Fibroblast of skin of right biceps (primary cell): Measurements from ENCODE around the gene TBC1D5.
"Not testable (repeated sequence)": the region's sequence is repeated elsewhere in the genome, so short reads cannot be mapped to it uniquely, and the experiment has no call there.

ENCODE experiments used
- DNase-seq: peaks from one replicate; pipeline ENCODE4 v3.0.0-alpha.2; 2013

The TBC1D5 gene, protein sequence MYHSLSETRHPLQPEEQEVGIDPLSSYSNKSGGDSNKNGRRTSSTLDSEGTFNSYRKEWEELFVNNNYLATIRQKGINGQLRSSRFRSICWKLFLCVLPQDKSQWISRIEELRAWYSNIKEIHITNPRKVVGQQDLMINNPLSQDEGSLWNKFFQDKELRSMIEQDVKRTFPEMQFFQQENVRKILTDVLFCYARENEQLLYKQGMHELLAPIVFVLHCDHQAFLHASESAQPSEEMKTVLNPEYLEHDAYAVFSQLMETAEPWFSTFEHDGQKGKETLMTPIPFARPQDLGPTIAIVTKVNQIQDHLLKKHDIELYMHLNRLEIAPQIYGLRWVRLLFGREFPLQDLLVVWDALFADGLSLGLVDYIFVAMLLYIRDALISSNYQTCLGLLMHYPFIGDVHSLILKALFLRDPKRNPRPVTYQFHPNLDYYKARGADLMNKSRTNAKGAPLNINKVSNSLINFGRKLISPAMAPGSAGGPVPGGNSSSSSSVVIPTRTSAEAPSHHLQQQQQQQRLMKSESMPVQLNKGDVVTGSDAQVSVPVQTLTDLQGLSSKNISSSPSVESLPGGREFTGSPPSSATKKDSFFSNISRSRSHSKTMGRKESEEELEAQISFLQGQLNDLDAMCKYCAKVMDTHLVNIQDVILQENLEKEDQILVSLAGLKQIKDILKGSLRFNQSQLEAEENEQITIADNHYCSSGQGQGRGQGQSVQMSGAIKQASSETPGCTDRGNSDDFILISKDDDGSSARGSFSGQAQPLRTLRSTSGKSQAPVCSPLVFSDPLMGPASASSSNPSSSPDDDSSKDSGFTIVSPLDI

DNA sequence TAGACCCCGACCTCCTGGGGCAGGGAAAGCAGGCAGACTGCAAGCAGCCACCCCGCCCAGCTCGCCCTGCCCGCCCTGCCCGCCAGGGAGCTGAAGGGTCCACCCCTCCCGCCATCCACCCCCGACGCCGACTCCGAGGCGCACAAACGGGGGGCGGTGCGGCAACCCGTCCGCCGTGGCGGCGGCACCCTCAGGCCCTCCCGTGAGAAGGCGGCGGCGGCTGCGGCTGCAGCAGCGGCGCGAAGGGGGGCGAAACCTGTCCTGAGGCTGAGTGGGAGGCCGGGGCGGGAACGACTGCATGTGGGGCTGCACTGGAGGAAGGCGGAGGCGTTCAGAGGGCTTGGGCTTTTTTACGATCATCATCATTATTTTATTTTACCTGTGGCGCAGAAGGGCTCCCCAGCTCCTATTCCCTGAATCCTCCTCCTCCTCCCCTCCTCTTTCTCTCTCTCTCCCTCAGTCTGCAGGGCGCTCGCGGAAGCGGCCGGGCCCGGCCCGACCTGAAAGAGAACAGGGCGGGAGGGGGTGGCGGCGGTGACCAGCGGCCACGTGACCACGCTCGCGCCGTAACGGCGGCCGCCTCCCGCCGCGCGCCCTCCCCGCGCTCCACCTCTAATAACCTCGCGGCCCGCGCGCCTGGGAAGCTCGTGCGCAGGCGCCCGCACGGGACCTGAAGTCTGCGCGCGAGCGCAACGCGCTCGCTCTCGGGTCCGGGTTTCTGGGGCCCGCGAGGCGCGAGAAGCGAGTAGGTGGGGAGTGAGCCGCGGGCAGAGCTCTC is at the start of gene TBC1D5:
Gene TBC1D5, minus strand, starts transcription at position 530 of the 778 bp plus-strand sequence. CDS start 234,061 bp downstream, outside the sequence.
- DNase-seq: peak; percentile 98

DNA sequence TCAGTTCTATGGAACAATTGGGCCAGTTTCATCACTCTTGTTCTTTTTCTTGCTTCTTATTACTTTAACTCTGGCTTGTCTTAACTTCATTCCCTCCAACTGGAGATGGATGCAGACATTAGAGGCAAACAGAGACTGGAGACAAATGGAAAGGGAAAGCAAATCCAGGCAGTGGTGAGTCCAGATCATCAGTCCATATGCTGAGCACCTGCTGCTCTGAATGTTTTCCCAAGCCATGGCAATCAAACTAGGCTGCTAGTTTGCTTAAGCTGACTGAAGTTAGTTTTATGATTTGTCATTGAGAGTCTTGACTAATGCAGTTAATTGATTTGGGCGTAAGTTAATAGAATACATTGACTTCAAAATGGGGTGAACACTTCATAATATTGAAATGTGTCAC is 41.0 kb upstream of the TBC1D5 start:
- DNase-seq: no peak

DNA sequence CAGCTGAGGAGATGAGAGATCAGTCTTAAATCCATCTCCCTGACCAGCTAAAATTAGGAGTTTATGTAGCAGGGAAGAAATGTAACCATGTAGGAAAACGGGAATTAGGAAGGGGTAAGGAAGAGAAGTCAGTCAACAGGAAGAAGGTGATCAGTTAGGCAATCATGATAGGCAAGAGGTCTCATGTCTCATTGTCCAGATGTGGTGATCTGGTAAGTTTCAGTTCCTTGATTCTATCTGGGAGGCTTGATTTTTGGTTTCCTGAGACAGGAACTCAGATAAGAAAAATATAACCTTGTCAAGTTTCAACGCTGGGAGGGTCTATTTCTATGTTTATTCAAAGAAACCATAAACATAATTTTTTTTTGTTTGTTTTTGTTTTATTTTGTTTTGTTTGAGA is 40.3 kb upstream of the TBC1D5 start:
- no peak for DNase-seq

DNA sequence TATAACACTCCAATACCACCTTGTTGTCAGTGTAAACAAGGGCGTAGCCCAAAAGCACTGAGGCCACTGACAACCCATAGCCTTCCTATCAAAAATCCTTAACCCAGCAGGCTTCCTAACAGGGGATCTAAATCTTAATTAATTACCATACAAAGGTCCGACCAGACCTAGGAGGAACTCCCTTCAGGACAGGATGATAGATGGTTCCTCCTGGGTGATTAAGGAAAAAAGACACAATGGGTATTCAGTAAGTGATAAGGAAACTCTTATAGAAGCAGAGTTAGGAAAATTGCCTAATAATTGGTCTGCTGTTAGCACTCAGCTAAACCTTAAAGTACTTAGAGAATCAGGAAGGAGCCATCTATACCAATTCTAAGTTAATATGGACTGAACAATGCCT is 37.9 kb upstream of the TBC1D5 start:
- not testable (repeated sequence) for DNase-seq

DNA sequence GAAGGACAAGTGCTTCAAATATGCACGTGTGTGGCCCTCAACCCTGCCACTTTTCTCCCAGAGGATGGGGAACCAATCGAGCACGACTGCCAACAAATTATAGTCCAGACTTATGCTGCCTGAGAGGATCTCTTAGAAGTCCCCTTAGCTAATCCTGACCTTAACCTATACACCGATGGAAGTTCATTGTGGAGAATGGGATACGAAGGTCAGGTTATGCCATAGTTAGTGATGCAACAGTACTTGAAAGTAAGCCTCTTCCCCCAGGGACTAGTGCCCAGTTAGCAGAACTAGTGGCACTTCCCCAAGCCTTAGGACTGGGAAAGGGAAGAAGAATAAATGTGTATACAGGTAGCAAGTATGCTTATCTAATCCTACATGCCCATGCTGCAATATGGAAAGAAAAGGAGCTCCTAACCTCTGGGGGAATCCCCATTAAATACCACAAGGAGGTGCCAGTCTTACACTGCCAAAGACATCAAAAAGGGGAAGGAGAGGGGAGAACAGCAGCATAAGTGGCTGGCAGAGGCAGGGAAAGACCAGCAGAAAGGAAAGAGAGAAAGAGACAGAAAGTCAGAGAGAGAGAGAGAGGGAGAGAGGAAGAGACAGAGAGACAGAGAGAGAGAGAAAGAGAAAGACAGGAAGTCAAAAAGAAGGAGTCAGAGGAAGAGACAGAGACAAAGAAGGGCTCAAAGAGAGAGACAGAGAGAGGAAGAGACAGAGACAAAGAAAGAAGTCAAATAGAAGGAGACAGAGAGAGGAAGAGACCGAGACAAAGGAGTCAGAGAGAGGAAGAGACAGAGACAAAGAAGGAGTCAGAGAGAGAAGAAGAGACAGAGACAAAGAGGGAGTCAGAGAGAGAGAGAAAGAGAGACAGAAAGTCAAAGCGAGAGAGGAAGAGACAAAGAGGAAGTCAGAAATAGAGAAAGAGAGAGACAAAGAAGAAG is 37.1 kb upstream of the TBC1D5 start:
- DNase-seq: not testable (repeated sequence)

DNA sequence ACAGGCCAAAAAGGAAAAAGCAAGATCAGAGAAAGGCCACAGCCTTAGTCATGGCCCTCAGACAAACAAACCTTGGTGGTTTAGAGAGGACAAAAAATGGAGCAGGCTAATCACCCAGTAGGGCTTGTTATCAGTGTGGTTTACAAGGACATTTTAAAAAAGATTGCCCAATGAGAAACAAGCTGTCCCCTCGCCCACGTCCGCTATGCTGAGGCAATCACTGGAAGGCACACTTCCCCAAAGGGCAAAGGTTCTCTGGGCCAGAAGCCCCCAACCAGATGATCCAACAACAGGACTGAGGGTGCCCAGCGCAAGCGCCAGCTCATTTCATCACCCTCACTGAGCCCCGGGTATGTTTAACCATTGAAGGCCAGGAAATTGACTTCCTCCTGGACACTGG is 34.9 kb upstream of the TBC1D5 start:
- DNase-seq: not testable (repeated sequence)

DNA sequence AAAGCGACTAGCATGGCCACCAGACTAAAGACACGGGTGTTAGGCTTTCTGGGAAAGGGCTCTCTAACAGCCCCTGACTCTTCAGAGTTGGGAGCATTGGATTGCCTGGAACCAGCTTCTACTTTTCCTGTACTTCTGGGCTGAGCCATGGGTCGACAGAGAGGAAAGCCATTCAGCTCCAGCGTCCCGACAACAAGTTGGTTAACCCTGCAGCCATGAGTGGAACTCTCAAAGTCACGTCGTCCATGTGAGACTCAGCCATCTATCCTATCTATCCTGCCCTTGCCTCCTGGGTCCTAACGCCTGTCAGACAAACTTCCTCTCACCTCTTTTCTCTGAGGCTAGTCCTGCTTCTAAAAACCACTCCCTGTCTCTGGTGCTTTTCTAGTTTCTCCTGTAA is 32.6 kb upstream of the TBC1D5 start:
- no peak for DNase-seq

DNA sequence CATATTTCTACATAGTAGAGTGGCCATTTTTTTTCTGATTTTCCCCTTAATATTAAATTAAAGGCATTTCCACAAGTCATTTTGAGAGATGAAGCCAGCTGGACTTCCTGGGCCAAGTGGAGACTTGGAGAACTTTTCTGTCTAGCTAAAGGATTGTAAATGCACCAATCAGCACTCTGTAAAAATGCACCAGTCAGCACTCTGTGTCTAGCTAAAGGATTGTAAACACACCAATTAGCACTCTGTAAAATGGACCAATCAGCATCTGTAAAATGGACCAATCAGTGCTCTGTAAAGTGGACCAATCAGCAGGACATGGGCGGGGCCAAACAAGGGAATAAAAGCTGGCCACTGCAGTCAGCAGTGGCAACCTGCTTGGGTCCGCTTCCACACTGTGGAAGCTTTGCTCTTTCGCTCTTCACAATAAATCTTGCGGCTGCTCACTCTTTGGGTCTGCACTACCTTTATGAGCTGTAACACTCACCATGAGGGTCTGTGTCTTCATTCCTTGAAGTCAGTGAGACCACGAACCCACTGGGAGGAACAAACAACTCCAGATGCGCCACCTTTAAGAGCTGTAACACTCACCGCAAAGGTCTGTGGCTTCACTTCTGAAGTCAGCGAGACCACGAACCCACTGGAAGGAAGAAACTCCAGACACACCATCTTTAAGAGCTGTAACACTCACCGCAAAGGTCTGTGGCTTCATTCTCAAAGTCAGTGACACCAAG is 31.9 kb upstream of the TBC1D5 start:
- not testable (repeated sequence) for DNase-seq

DNA sequence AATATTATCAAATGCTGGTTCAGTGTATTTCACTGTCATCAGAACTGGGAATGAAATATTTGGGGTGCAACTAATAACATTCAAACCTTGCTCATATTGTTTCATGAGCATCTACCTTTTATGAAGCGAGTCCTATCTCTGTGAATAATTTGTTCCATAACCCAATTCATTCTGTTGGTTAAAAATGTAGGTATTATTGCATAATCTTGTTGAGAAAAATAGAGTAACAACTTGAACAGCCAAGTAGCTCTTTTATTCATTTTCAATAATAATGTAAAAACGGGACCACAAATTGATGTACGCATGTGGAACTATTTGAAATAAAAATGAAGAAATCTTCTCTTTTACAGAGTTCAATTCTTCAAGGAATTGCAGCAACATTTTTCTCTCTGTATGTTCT is 30.1 kb upstream of the TBC1D5 start:
- no peak for DNase-seq

DNA sequence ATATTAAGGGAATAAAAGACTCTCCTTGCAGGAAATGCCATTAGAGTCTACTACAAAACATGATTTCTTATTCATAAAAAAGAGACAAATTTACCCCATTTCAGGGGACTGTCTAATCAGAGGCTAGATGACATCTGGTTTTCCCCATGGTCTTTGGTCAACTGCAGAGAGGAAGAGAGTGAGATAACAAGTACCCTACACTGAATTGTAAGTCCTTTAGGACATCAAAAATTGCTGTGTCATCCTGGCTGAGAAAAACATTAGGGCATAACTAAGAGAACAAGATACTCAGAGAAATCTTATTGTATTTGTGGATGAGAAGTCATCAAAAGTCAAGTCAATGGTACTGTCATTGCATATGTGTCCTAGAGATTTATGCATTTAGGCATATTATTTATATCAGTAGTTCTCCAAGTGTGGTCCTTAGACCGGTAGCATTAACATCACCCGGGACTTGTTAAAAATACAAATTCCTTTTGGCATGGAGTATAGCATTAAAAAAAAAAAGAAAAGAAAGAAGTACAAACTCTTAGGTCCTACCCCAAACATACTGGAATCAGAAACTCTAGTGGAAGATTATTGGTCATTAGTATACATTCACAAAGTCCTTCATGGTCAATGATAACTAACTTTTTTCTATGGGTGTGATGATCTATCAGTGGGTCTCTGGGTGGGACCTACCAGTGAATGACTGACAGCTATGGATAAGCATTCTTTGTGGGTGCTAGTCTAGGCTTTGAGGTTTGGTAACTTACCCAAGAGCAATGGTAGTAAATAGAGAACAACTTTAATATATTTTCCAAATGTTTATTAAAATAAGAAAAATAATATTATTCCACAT is 29.0 kb upstream of the TBC1D5 start:
- no peak for DNase-seq

DNA sequence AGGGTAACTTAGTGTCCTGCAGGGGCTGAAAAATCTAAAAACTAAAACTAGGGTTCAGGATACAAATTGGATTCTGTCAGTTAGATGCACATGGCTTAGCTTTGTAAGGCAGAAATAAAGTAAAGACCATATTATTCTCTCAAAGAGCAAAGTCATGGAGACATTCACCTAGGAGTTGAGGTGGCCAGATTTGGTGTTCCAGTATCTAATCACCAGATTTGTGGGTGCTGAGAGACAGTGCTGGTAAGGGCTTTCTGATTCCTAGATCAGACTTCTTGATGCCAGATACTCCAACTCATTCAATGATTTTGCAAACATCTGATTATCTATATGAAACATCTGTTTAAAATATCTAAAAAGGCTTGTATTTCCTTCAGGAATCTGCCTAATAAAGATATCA is 28.3 kb upstream of the TBC1D5 start:
- no peak for DNase-seq

DNA sequence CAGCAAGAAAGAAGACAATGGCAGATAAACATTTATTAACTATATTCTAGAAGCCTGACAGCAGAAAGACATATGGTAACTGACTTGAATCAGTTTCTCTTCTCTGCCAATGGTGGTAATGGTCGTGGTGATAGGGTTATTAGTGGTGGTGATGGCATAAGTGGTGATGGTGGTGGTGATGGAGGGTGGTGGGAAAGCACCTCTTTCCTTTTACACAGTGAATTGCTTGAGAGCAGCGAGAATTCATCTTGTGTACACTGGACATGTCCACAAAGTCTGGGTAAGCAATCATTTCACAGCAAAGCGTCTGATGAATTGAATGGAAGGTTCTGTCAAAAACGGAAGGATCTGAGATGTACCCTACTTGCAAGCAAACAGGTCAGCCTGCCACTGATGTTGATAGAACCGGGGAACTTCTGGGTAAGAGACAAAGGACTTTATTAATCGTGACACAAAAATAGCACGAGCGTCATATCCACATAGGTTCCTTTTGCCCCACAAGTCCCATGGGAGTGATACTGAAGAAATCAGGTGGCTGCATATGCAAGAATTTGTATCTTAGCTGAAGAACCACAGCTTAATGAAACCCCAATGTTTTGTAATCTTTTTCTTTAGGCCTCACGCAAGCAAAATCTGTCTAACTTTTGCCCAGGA is 23.5 kb upstream of the TBC1D5 start:
- no peak for DNase-seq

DNA sequence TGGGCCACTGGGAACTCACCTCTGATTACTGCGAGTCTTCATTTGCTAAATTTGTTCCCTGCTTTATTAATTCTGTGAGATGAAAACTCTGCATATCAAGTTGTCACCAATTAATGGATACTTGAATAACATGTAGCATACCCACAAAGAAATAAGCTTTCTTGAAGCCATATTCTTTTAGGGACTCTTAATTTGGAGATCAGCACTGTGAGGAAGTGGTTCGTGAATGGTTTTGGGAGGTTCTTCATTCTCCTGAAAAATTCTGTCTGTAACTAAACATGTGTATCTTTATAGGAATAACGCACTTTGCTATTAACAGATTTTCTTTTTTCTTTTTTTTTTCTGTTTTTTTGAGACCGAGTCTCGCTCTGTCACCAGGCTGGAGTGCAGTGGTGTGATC is 19.1 kb upstream of the TBC1D5 start:
- no peak for DNase-seq

DNA sequence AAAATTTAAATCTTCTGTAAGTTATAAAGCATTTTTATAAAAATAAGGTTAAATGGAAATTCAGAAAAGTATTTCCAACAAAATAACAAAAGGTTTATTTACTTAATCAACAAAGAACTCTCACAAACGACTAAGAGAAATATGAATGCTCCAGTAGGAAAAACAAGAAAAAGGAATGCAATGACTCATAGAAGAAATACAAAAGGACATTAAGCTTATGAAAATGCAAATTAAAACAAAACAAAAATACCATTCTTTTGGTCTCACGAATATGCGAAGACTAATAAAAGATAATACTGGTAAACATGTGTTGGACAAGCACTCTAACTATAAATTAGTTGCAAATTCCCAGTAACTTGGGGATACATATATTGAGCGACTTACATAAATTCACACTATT is 17.5 kb upstream of the TBC1D5 start:
- DNase-seq: no peak

DNA sequence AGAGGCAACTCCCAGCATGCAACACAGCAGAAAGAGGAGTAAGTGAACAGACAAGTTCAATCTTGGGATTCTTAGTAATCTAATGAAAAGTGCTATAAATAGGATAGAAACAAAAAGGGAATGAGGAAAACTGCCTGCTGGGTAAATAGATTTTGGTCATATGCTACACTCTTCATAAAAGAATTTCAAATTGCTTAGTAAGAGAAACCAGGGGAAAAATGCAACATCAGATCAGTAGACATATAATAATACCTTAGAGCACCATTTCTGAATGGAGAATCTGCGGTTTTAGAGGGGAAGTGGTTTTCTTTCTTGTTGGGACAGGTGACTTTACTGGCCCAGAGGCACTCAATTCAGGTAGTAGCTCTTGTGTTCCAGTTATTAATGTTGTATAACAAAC is 13.4 kb upstream of the TBC1D5 start:
- DNase-seq: no peak

DNA sequence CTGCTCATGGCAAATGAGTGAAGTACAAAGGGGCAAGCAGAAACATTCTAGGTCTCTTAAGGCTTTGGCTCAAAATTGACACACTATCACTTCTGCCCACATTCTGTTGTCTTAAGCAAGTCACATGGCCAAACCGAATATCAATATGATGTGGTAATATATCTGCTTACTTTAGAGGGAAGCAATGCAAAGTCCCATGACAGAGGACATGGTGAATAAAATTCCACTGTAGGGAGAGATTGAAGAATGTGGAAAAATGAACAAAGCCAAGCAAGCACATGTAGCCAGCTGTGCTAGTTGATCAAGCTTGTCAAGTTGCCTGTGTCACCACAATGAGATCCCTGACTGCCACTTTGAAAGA is 11.2 kb upstream of the TBC1D5 start:
- DNase-seq: no peak

DNA sequence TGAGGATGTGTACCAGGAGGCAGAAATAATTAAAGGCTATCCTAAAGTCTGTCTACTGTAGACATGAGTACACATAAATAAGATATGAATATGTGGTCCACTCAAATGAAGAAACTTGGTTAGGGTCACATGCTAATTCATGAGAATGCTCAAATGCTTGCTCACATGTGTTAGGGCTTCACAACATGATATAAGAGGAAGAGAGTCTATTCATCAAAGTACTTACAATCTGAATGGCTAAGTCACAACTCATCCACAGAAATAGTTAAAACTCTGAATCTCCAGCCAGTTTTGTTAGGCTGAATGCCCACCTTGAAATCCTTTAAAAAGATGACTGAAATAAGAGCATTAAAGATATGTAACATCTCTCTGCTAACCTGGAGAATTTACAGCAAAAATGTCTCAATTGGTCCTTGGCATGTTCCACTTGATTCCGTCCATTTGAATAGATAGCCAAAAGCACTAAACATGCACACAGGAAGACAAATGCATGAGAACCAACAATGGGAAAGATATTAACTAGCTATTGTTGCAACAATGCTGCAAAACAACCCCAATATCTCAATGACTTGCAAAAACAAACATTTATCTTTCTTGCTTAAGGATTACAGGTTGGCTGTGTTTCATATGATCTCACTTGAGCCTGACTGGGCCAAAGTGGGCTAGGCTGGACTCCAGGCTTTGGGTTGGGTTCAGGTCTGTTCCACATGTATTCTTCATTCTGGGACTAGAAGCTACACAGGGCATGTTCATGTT is 10.6 kb upstream of the TBC1D5 start:
- no peak for DNase-seq

DNA sequence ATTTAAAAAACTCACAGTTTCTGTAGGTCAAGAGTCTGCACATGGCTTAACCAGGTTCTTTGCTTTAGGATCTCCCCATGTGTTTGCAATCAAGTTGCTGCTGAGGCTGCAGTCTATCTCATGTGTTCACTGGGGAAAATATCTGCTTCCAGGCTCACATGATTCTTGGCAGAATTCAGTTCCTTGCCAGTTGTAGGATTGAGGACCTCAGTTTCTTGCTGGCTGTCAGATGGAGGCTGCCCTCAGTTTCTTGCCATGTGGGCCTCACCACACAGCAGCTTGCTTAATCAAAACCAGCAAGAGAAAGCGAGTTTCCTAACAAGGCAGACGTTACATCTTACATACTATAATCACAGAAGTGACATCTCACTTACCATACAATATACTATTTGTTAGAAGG is 10.0 kb upstream of the TBC1D5 start:
- no peak for DNase-seq

DNA sequence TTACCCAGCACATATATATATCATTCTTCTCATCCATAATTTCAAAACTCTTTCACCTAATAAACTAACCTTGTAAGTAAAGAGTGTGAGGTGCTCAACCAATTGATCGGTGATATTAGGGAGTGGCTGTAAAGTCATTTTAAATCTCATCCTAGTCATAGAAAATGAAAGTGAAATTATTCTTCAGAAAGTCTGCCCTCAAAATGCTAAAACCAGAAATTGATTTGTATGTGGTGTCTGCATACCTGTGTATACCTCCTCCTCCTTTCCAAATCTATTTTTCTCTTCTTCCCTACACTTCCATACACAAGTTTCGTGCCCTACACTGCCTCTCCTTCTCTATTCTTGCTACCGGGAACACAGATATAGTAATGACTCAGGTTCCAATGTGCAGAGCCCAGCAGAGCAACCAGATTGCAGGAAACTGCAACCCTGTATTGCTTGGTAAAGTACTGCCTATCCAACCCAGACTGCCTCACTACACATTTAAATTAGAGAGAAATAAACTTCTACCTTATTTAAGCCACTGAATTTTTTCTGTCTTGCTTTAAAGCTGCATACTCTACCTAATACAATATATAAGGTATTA is 7.4 kb upstream of the TBC1D5 start:
- no peak for DNase-seq
